ENCODE measurements around the gene ALPK3. TPM values are rescaled to one million over a fixed set of nuclear protein-coding genes. Genes with fewer than 3 reads are reported as not detected.

Gene ALPK3
- total RNA-seq, 1 experiment from 2014 or later: 0.11 TPM

DNA sequence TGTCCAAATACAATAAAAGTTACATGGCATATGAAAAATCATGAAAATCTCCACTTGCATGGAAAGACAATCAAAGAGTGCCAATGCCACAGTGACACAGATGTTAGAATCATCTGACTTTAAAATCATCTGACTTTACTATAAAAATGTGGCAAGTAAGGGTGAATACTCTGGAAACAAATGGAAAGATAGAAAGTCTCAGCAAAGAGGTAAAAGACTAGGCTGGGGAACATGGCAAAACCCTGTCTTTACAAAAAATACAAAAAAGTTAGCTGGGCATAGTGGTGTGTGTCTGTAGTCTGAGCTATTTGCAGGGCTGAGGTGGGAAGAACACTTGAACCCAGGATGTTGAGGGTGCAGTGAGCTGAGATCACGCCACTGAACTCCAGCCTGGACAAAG, 29.1 kb downstream of the ALPK3 start:
- no peak for DNase-seq (ENCODE audit: low read depth)

DNA sequence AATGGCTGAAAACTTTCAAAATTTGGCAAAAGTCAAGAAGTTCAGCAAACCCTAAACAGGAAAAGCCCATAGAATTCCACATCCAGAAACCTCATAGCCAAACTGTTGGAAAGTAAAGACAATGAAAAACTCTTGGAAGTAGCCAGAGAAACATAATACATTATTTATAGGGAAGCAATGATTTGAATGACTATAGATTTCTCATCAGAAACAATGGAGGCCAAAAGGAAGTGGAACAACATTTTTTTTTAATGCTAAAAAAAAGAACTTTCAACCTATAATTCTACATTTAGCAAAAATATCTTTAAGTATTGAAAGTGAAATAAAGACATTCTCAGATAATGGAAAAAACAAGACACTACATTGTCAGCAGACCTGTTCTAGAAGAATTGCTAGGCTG, 30.2 kb downstream of the ALPK3 start:
- DNase-seq (ENCODE audit: low read depth): no peak

DNA sequence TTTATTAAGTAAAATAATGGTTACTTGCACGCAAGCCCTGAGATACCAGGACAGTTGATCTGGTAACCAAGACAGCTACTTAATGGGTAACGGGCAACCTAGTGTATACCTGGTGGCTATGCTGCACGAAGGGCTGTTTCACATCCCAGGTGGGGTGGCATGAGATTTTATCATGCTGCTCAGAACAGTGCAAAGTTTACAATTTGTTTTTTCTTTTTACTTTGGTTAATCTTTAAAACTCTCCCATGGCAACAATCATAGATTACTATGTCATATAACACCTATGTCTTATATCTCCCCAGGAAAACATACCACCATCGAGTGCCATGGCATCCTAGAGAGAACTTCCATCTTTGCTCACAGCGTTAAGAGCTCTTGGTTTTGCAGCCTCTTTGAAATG, 35.1 kb downstream of the ALPK3 start:
- DNase-seq (ENCODE audit: low read depth): no peak

DNA sequence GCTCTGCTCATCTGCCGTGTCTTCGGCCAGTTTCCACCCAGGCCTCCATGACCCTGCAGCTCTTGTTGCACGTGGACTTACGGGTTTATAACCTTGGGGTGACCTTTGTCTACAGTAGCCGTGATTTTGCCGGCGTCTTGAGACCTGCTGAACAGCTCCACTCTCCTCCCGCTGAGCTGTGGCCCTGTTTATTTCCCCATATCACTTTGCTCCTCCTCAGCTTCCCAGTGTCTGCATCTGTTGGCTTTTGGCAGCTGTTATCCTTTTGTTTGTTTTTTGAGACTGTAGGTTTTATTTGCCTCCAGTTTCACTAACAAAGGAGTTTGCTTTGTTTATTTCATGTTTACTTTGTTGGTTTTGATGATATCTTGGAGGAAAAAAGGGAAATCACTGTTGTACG, 38.0 kb downstream of the ALPK3 start:
- DNase-seq (ENCODE audit: low read depth): no peak

DNA sequence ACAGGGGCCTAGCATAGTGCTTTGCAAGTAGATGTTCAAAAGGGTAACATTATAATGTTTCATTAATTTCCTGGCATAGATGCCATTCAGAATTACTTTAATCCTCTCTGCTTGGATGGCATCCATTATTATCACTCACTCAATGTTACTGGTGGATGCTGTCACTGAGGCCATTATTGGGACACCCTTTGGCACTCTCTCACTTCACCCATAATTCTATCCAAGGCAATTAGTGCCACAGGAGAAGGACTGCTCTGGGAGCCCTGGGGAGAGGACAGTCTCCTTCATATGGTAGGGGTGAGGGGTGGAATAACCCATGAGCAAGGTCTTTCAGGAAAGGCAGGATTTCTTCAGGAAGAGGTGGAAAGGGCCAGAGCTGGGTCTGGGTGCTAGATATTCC, 38.6 kb downstream of the ALPK3 start:
- DNase-seq (ENCODE audit: low read depth): no peak

DNA sequence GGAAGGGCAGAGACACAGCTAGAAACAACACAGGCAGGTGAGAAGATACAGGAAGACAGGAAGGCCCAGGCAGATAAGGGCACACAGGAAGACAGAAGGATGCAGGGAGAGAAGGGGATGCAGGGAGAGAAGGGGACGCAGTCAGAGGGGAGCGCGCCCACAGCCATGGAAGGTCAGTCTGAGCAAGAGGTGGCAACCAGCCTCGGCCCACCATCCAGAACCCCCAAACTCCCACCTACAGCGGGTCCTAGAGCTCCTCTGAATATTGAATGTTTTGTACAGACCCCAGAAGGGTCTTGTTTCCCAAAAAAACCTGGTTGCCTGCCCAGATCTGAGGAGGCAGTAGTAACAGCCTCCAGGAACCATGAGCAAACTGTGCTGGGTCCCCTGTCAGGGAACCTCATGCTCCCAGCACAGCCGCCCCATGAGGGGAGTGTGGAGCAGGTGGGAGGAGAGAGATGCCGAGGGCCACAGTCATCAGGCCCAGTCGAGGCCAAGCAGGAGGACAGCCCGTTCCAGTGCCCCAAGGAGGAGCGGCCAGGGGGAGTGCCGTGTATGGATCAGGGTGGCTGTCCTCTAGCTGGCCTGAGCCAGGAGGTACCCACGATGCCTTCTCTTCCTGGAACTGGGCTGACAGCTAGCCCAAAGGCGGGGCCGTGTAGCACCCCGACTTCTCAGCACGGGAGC, 39.7 kb downstream of the ALPK3 start:
- no peak for DNase-seq (ENCODE audit: low read depth)

DNA sequence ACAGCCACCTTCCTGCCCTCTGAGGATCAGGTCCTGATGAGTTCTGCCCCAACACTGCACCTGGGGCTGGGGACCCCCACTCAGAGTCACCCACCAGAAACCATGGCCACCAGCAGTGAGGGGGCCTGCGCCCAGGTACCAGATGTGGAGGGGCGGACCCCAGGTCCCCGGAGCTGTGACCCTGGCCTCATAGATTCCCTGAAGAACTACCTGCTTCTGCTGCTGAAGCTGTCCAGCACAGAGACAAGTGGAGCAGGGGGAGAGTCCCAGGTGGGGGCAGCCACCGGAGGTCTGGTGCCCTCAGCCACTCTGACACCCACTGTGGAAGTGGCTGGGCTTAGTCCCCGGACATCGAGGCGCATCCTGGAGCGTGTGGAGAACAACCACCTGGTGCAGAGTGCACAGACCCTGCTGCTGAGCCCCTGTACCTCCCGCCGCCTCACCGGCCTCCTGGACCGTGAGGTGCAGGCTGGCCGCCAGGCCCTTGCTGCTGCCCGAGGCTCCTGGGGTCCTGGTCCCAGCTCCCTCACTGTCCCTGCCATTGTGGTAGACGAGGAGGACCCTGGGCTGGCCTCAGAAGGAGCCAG, 40.4 kb downstream of the ALPK3 start:
- no peak for DNase-seq (ENCODE audit: low read depth)

DNA sequence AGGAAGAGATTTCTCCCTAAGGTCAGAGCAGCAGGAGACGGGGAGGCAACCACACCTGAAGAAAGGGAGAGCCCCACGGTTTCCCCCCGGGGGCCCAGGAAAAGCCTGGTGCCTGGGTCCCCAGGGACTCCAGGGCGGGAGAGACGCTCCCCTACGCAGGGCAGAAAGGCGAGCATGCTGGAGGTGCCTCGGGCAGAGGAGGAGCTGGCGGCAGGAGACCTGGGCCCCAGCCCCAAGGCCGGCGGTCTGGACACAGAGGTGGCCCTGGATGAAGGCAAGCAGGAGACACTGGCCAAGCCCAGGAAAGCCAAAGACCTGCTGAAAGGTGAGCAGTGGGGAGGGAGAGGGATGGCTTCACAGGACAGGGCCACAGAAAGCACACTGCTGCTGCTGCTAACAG, 41.1 kb downstream of the ALPK3 start:
- DNase-seq (ENCODE audit: low read depth): no peak

DNA sequence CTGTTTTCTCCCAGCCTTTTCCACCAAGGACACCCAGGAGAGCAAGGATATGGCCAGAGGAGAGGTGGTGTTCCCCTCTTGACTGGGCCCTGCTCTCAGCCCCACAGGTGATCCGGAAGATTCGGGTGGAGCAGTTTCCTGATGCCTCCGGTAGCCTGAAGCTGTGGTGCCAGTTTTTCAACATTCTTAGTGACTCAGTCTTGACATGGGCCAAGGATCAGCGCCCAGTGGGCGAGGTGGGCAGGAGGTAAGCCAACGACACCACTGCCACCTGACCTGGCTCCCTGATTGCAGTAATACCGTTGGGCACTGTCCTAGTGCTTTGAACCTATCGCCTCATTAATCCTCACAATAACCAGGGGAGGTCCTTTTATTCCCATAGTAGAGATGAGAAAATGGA, 42.0 kb downstream of the ALPK3 start:
- no peak for DNase-seq (ENCODE audit: low read depth)

DNA sequence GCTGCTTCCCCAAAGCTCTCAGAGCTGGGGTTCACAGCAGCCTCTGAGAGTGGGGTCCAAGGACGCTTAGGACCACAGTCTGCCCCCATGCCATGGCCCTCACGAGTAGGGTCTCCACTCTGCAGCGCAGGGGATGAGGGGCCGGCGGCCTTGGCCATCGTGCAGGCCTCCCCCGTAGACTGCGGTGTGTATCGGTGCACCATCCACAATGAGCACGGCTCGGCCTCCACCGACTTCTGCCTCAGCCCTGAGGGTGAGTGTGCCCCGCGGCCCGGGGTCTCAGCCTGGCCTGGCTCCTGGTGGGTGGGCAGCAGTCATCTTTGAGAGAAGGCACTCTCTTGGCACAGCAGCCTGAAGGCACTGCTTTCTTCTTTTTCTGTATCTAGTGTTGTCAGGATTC, 42.5 kb downstream of the ALPK3 start:
- DNase-seq (ENCODE audit: low read depth): no peak

DNA sequence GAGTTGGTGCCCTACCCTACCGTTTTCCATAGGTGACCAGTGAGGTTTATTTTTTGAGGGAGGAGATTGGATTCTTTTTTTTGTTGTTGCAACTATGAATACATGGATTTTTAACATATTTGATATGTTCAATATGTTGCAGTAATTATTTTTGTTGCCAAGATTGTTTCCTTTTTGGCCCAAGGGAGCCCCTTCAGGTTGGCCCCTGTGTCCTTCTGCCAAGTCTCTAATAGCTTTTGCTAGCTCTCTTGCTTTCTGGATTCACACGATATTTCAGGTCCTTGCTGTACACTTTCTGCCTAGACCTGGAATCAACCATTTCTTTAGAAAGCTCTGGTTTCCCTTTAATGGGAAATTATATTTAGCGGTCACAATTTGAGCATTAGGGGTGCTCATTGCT, 44.6 kb downstream of the ALPK3 start:
- DNase-seq (ENCODE audit: low read depth): no peak

DNA sequence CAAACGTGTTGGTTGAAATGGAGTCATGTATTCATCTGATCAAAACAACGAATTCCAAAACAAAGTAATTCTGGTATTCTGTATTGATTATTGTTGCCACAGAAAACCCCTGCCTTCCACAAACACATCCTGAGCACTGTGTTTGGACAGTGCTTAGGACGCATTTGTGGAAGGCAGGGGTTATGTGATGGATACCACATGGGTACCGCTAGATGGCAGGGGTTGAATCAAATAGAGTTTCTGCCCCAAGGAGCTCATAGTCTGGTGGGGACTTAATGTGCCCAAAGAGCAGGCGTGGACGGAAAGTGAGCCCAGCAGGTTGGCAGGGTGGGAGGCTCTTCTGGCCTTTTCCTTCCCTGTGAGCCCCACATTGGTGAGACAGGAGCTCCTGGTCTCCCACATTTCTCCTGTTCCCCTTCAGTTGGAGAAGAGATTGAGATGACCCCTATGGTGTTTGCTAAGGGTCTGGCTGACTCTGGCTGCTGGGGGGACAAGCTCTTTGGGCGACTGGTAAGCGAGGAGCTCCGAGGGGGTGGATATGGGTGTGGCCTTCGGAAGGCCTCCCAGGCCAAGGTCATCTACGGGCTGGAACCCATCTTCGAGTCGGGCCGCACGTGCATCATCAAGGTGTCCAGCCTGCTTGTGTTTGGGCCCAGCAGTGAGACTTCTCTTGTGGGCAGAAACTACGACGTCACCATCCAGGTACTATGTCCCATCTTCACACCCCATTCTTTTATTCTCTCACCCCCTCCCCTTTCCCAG, 45.2 kb downstream of the ALPK3 start:
- no peak for DNase-seq (ENCODE audit: low read depth)

DNA sequence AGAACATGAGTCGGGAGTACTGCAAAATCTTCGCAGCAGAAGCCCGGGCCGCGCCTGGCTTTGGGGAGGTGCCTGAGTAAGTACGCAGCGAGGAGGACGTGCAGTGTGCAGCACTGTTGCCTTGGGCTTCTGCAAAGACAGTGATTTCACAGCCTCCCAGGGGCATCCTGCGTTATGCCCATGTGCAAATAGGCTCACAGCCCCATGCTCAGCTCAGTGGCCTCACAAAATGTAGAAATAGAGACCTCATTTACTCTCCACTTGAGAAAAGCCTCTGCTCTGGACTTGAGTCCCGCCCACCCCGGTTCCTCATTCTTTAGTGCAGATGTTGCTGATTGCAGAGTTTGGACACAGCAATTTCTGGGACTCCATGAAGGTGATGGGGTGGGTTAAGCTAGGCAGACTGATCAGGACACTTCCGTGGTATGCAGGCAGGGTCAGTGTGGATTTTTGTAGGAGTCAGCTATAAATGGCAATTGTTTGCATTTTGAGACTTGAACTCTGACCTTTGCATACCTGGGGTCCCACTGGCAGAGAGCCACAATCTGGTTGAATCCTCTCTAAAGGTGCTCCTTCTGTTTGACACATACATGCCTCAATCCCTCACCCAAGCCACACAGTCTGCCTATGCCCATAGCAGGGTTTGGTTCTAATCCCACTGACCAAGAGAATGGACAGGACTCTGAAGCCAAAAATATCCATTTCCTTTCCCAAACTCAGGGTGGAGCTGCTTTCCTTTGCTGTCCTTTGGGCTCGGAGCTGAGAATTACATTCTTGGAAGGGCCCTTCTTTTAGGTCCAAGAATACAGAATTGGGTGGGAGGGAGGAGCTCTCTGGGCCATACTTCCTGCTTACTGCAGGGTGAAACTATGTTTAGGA, 46.6 kb downstream of the ALPK3 start:
- no peak for DNase-seq (ENCODE audit: low read depth)

DNA sequence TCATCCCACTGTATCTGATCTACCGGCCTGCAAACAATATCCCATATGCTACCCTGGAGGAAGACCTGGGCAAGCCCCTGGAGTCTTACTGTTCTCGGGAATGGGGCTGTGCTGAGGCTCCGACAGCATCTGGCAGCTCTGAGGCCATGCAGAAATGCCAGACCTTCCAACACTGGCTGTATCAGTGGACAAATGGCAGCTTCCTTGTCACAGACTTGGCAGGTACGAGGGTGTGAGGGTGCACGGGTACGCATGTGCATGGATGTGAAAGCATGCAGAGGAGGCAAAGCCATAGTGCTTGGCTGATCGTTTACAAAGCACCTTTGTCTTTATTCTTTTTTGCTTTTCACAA, 47.3 kb downstream of the ALPK3 start:
- no peak for DNase-seq (ENCODE audit: low read depth)

DNA sequence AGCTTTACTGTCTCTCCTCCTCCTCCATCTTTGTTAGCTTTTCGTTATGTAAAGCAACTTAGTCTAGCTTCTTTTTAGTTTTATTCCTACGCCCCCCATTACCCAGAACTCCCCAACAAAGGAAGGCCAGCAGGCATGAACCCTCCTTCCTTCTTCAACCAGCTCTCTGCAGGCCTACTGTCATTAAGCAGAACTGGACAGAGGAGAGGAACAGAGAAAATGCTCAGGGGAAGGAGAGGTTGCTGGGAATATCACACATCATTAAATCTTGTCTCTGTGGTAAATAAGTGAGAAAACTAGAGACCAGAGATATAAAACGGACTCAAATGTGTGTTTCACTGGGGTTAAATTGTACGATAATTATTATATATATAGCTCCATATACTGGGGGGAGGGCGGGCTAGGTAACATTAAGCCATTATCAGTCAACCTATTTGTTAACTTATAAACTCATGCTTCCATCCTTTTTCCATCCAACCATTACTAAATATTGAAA, 48.0 kb downstream of the ALPK3 start:
- no peak for DNase-seq (ENCODE audit: low read depth)

DNA sequence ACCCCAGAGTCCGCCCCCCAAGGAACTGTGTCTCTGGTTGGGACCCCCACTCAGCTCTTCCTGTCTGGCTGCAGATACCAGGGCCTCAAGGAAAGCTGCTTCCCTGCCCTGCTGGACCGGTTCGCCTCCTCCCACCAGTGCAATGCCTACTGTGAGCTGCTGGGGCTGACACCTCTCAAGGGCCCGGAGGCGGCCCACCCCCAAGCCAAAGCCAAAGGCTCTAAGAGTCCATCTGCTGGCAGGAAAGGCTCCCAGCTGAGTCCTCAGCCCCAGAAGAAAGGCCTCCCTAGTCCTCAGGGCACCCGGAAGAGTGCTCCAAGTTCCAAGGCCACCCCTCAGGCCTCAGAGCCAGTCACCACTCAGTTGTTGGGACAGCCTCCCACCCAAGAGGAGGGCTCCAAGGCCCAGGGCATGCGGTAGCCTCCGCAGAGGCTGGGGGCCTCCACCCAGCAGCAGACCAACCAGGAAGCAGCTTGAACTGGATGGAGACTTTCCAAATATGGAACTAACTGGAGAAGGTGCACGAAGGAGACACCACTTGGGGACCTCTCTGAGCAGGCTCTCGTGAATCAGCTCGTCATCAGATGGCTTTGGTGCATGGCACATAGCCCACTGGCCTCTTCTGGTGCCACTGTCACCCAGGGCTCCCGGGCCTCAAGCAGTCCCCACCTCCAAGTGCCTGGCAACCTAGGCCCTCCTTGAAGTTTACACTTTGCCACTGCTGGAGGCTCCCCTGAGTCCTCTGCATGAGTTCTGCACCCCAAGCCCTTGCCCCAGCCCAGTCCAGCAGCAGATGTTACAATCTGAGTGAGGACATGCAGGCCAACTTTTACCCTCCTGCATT, 51.1 kb downstream of the ALPK3 start:
- DNase-seq (ENCODE audit: low read depth): no peak

DNA sequence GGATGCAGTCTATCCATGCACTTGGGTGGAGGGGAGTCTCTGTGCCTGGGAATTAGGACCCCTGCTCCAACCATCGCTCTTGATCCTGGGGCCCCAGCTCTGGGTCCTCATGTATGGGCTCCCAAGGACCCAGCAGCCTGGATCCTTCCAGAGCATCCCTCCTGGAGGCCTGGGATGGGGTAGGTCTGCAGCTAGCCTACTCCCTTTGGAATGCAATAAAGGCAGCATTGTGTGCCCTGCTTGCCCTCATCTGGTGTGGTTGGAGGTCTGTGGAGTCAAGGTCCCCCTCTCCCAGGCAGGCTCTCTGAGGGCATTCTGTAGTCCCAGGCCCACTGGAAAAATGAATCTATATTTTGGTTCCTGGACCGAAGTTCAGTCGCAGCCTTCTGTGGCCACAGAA, 52.4 kb downstream of the ALPK3 start:
- no peak for DNase-seq (ENCODE audit: low read depth)

DNA sequence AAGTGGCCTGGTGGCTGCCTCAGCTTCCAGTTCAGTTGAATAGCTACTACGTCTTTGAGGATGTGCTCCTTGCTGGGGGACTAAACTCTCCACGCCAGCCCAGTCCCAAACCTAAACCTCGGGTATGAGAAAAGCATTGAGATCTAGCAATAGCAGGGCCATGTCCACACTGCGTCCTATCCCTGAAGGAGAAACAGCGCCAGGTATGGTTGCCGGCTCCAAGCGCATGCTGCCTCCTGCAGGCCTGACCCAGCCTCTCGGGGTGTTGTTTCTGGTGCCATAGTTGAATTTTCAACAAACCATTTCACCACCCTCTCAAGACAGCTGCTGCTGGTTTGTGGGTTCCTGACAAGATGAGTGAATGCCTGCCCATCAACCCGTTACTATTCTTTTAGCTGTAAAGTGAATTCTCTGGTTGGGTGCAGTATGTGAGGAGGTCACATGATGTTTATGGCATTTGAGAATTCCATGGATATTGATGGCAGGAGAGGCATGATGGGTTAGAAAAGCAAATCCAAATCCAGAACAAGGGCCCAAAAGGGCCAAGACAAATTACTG, 54.4 kb downstream of the ALPK3 start:
- no peak for DNase-seq (ENCODE audit: low read depth)

DNA sequence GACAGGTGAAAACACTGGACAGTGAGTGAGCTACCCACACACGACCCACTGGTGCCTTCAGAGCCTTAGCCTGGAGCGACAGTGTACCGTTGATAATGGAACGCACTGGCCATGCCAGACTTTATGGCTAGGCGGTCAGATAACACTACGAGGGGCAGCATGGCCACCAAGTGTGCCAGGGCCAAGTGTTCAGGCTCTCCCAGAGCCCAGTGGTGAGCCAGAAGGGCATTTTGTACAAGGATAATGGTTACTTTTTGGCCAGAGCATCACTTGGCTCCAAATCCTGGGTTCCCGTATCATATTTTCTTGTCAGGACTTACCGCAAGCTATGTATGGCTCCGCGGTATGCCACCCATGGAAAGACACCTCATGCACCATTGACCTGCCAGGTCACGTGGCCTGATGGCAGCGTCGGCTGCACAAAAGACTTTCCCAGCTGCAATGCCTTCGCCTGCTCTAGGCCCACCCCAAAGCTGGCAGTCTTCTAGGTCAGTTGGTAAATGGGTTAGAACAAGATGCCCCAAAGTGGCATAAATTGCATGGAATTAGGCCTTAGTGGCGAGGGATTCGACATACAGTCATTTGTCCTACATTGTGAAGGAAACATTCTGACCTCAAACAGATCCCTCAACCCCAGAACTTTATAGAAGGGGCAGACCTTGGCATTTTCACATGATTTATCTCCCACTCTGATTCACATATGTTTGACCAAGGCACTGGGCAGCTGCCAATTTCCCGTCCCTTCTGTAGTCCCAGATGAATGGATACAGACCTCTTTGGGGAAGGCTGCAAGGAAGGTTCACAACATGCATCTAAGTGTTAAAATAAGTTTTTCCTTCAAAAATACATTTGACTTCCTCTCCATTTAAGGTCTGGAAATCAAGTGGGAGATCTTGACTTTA, 55.1 kb downstream of the ALPK3 start:
- DNase-seq (ENCODE audit: low read depth): no peak

DNA sequence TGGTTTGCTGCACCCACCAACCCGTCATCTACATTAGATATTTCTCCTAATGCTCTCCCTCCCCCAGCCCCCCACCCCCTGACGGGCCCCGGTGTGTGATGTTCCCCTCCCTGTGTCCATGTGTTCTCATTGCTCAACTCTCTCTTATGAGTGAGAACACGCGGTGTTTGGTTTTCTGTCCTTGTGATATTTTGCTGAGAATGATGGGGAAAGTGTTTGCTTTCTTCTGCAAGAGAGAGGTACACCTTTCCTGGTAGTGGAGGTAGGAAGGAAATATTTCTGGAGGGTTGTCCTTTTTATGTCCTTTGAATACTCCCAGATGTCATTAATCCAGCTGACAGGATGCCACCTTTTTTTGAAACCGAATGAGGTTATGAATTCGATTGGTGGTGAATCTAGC, 56.8 kb downstream of the ALPK3 start:
- no peak for DNase-seq (ENCODE audit: low read depth)
